Measurements from ENCODE around the gene CCDC138. TPM values are rescaled to one million over a fixed set of nuclear protein-coding genes. Genes with fewer than 3 reads are reported as not detected.
"Not testable (repeated sequence)": the region's sequence is repeated elsewhere in the genome, so short reads cannot be mapped to it uniquely, and the experiment has no call there.

The CCDC138 gene
- total RNA-seq (2014; rRNA removed) (6.2 and 10.6 TPM in 2 replicates), Bru-seq, nascent RNA (percentile 62 among the genes with signal in this experiment), BruChase-seq, experiment 1, labeled RNA remaining after a 6-hour chase (percentile 61 among the genes with signal in this experiment), BruChase-seq, experiment 2, labeled RNA remaining after a 2-hour chase (percentile 63 among the genes with signal in this experiment)
- long read RNA-seq, partial matches to known transcripts = 2 of 13 reads
- long read RNA-seq, other reads (novel, unspliced or antisense) = 6 of 13 reads

DNA sequence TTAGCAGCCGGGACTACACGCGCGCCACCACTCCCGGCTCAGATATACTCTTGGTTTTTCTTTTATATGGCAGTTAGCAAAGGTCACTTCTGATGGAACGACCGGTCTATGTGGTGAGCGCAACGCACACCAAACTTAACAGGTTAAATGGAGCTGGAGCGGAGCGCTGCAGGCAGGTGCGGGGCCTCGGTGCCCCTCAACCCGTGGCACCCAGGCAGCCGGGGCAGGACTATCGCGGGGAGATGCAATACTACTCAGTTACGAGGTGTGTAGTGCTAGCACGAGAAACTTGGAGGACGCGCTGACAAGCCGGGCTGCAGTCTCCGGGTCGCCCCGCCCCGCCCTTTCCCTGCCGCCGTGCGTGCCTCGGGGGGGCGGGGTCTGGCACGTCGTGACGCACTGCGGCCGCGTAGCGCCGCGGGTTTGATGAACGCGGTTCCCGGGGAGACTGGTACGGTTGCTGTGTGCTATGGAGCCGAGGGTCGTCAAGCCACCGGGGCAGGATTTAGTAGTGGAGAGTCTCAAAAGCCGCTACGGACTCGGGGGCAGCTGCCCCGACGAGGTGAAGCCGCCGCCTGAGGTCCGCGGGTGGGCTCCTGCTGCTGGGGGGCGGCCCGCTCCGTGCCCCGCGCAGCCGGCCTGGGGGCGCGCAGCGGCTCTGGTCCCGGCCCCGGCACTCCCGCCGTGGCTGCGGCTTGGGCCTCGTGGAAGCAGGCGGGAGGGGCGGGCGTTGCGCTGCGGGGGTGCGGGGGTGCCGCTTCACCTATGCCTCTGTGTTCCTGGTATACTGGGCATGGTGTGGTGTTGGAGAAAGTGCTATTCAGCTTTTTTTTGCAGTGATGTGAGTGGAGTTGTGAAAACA lies at the start of gene CCDC138:
Gene CCDC138 (plus strand): TSS at position 418 of the 862 bp plus-strand sequence. CDS start 52 bp downstream, at position 470.
- Histone ChIP-seq H3K4me3 (ENCODE audit: low read length) (peak within 1 kb of the TSS; percentile 76), H3K27ac (ENCODE audit: low read length) (peak within 1 kb of the TSS; percentile 50), H2AFZ (ENCODE audit: low read length) (peak within 1 kb of the TSS; percentile 86), H3K27me3 (ENCODE audit: low read length) (no peaks in the 10 kb centered on the region), H3K79me2 (ENCODE audit: low read length) (peaks cover 19% of the 10 kb centered on the region), H3K9ac (ENCODE audit: low read length) (peak within 1 kb of the TSS; percentile 84), H3K4me2 (ENCODE audit: low read length) (peak within 1 kb of the TSS; percentile 88), H3F3A (ENCODE audit: low read length, unreplicated experiment) (no peaks in the 10 kb centered on the region), H4K20me1 (ENCODE audit: low read length) (no peaks in the 10 kb centered on the region), H3K9me3 (ENCODE audit: low read length) (no peaks in the 10 kb centered on the region), H3K9me2 (replicated peaks; ENCODE audit: low read length) (no peaks in the 10 kb centered on the region), H3K36me3 (ENCODE audit: low read depth, low read length) (peaks cover 24% of the 10 kb centered on the region), H3K4me1 (ENCODE audit: insufficient read depth, low read length) (peaks cover 3% of the 10 kb centered on the region; the same call in 1 of the 2 replicates)
- ChIA-PET CTCF (no interaction called here), POLR2A (ENCODE audit: unreplicated experiment) (interaction anchor here (0.6 kb wide), 2 partner anchors 287 to 405 kb away, joined by 6 to 10 read pairs; no protein-coding TSS in a partner anchor)
- ATAC-seq (peak; percentile 93), DNase-seq (peak; percentile 95)
- intact Hi-C loops (cut with micrococcal nuclease) = no loop called here
- no TSS peak for BruUV-seq (replicated peaks)
- no peak for TF ChIP-seq EZH2phosphoT487 (IDR thresholded peaks at IDR 0.05; ENCODE audit: borderline replicate concordance, low read length)
- no peak for TF ChIP-seq EZH2 (IDR thresholded peaks at IDR 0.05; ENCODE audit: low read length, unreplicated experiment)
- no peak for TF ChIP-seq CTCF (conservative IDR thresholded peaks at IDR 0.05; ENCODE audit: low read depth, low read length)

DNA sequence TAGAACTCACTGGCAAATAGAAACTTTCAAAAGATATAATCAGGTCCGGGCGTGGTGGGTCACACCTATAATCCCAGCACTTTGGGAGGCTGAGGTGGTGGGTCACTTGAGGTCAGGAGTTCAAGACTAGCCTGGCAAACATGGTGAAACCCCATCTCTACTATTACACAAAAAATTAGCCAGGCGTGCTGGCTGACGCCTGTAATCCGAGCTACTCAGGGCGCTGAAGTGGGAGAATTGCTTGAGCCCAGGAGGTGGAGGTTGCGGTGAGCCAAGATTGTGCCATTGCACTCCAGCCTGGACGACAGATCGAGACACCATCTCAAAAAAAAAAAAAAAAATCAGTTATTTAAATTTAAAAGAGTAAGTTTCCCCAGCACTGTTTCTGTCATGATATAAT lies 28.6 kb upstream of the CCDC138 start:
- H3K27me3 ChIP-seq (ENCODE audit: low read length); H3K9me2 ChIP-seq (replicated peaks; ENCODE audit: low read length); H3K79me2 ChIP-seq (ENCODE audit: low read length); DNase-seq; H2AFZ ChIP-seq (ENCODE audit: low read length); H3K4me1 ChIP-seq (ENCODE audit: insufficient read depth, low read length); H3K9me3 ChIP-seq (ENCODE audit: low read length); POLR2A ChIA-PET (ENCODE audit: unreplicated experiment); H3K4me2 ChIP-seq (ENCODE audit: low read length); ATAC-seq; H3K36me3 ChIP-seq (ENCODE audit: low read depth, low read length); intact Hi-C loops (cut with micrococcal nuclease); H3K9ac ChIP-seq (ENCODE audit: low read length); H3K4me3 ChIP-seq (ENCODE audit: low read length); H3K27ac ChIP-seq (ENCODE audit: low read length); H4K20me1 ChIP-seq (ENCODE audit: low read length); H3F3A ChIP-seq (ENCODE audit: low read length, unreplicated experiment); BruUV-seq (replicated peaks); CTCF ChIA-PET: not testable (repeated sequence)

- H3K9me3 ChIP-seq (ENCODE audit: low read length); H3F3A ChIP-seq (ENCODE audit: low read length, unreplicated experiment); BruUV-seq (replicated peaks); H2AFZ ChIP-seq (ENCODE audit: low read length); H3K79me2 ChIP-seq (ENCODE audit: low read length); H3K27ac ChIP-seq (ENCODE audit: low read length); H3K4me1 ChIP-seq (ENCODE audit: insufficient read depth, low read length); H3K9me2 ChIP-seq (replicated peaks; ENCODE audit: low read length); DNase-seq; CTCF ChIA-PET; H4K20me1 ChIP-seq (ENCODE audit: low read length); H3K4me3 ChIP-seq (ENCODE audit: low read length); H3K9ac ChIP-seq (ENCODE audit: low read length); H3K27me3 ChIP-seq (ENCODE audit: low read length); ATAC-seq; H3K4me2 ChIP-seq (ENCODE audit: low read length); intact Hi-C loops (cut with micrococcal nuclease); POLR2A ChIA-PET (ENCODE audit: unreplicated experiment): not testable (repeated sequence)
- peaks cover 25% of the 10 kb centered on the region for H3K36me3 ChIP-seq (ENCODE audit: low read depth, low read length)
These were observed 24.0 kb upstream of the CCDC138 start for GRCh38 chr2:108762618-108763017.

GRCh38 chr2:108766671-108767070 lies 19.9 kb upstream of the CCDC138 start:
- H3K4me2 ChIP-seq (ENCODE audit: low read length); ATAC-seq; H3K27me3 ChIP-seq (ENCODE audit: low read length); CTCF ChIA-PET; H3K9me3 ChIP-seq (ENCODE audit: low read length); H3K9me2 ChIP-seq (replicated peaks; ENCODE audit: low read length); H2AFZ ChIP-seq (ENCODE audit: low read length); DNase-seq; H3K4me3 ChIP-seq (ENCODE audit: low read length); H3F3A ChIP-seq (ENCODE audit: low read length, unreplicated experiment); H4K20me1 ChIP-seq (ENCODE audit: low read length); H3K9ac ChIP-seq (ENCODE audit: low read length); BruUV-seq (replicated peaks); POLR2A ChIA-PET (ENCODE audit: unreplicated experiment); H3K4me1 ChIP-seq (ENCODE audit: insufficient read depth, low read length); H3K79me2 ChIP-seq (ENCODE audit: low read length); intact Hi-C loops (cut with micrococcal nuclease); H3K27ac ChIP-seq (ENCODE audit: low read length): not testable (repeated sequence)
- H3K36me3 ChIP-seq (ENCODE audit: low read depth, low read length) = peaks cover 30% of the 10 kb centered on the region

DNA sequence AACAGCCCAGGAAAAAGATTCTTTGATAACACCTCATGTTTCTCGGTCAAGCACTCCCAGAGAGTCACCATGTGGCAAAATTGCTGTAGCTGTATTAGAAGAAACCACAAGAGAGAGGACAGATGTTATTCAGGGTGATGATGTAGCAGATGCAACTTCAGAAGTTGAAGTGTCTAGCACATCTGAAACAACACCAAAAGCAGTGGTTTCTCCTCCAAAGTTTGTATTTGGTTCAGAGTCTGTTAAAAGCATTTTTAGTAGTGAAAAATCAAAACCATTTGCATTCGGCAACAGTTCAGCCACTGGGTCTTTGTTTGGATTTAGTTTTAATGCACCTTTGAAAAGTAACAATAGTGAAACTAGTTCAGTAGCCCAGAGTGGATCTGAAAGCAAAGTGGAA lies 18.7 kb upstream of the CCDC138 start:
- H3K9me2 ChIP-seq (replicated peaks; ENCODE audit: low read length); H3K9ac ChIP-seq (ENCODE audit: low read length); ATAC-seq; CTCF ChIA-PET; POLR2A ChIA-PET (ENCODE audit: unreplicated experiment); H2AFZ ChIP-seq (ENCODE audit: low read length); H3K4me2 ChIP-seq (ENCODE audit: low read length); H3K27ac ChIP-seq (ENCODE audit: low read length); H3K4me3 ChIP-seq (ENCODE audit: low read length); H3K4me1 ChIP-seq (ENCODE audit: insufficient read depth, low read length); BruUV-seq (replicated peaks); H3K9me3 ChIP-seq (ENCODE audit: low read length); H3K27me3 ChIP-seq (ENCODE audit: low read length); H4K20me1 ChIP-seq (ENCODE audit: low read length); intact Hi-C loops (cut with micrococcal nuclease); DNase-seq; H3K79me2 ChIP-seq (ENCODE audit: low read length); H3F3A ChIP-seq (ENCODE audit: low read length, unreplicated experiment): not testable (repeated sequence)
- peaks cover 37% of the 10 kb centered on the region for H3K36me3 ChIP-seq (ENCODE audit: low read depth, low read length)
